ENCODE measurements around the gene RPS6KA5.
"Not testable (repeated sequence)": the region's sequence is repeated elsewhere in the genome, so short reads cannot be mapped to it uniquely, and the experiment has no call there.

The RPS6KA5 gene

DNA sequence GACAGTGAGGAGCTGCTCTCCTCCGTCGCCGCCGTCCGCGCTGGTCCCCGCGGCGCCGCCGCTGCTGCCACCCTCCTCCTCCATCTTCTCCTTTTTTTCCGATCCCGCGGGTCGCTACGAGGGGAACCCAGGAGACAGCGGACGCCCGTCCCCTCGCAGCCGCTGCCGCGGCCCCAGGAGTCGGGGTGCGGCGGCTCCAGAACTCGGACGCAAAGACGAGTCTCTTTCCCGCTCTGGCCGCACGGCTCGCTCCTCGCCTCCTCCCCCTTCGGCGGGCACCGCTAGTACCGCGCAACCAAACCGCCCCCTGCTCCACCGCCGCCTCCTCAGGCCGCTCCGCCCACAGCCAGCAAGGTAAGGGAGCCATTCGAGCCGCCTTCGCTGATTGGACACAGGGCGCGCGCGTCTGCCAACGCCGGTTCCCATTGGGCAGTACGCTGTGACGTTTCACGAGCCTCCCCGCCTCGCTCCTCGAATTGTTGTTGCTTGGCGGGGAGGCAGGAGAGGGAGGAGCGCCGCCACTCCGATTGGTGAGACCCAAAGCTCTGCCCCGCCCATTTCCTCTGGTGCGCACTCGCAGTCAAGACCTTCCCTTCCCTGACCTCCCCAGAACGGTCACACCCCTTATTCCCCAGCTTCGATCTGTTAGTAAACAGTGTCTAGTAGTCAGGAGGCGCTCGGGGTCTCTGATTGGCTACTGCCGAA, at the start of gene RPS6KA5:
Gene RPS6KA5 (minus strand): TSS at position 291 of the 705 bp plus-strand sequence. CDS start 207 bp downstream, at position 84.
- DNase-seq (ENCODE audit: low read depth) = peak; percentile 100

DNA sequence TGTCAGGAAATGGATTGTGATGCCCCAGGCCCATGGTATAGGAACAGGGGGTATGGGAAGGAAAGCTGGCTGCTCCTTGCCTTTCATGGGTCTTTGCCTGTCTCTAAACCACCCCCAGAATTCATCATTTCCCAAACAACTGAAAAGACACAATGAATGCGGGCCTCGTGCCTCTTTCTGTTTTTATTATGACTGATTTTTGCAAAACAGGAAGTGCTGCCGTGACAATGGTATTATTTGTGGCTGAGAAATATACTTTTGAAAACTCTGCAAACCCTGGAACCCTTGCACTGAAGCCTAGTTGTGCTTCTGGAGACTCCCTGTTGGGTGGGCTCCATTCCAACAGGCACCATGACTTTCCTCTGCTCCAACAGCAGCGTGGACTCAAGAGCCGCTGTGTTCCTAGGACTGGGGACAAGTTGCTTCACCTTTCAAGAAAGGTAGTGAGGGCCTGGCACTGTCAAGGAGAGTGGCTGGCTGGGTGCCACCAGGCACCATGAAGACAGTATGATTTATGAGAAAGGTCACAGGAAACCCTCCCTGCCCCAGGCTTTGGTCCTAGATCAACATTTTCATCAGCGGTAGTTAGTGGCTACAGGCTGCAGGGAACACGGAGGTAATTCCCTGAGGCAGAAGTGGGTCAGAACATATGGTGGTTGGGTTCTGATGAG, 48.6 kb upstream of the RPS6KA5 start:
- DNase-seq (ENCODE audit: low read depth) = no peak

DNA sequence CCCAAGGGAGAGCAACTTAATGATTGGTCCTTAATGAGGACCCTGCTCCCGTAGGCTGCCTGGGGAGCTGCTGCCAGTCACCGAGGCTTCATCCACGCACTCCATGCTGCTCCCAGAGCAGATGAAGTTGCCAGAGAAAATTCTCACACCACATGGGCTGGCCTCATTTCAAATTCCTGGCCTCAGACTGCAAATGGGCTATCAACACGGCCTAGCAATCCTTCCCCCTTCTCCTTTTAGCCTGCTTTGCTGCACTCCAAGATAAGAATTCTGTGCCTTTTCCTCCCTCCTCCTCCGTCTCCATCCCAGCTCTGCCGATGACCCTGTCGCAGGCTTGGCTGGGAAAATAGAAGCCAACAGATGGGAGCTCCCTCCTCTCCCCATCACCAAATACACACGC, 42.7 kb upstream of the RPS6KA5 start:
- no peak for DNase-seq (ENCODE audit: low read depth)

DNA sequence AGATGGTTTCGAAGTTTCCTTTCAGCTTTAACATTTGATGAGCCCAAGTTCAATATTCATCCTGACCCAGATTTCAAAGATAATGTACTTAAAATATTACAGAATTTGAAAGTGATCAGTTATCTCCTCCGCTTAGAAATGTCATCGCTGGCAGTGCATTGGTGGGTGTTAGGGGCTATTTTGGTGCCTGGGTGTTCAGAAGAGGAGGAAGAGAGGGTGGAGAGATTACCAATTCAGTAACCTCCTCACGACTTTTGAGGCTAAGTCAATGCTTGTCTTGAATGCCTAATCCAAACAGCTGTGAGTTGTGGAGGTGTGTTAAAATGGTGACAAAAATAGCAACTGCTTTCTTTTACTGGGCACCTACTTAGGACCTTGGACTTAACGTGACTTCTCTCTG, 39.7 kb upstream of the RPS6KA5 start:
- no peak for DNase-seq (ENCODE audit: low read depth)

DNA sequence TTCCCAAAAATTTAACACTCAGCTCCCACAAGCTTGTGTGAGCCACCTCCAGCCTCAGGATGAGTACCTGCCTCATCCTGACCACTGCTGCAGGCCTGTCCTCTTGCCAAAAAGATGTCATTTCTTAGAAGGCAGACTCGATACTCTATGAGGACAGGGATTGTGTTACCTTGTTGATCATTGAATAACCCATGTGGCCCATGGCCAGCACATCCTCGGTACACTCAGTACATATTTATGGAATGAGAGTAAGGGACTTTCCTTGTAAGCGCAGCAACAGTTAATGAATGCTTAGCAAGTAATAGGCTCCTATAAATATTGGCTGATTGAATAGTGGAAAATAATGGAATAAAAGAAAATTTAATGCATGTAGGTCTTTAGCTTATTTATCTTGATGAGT, 38.1 kb upstream of the RPS6KA5 start:
- DNase-seq (ENCODE audit: low read depth) = peak; percentile 57

DNA sequence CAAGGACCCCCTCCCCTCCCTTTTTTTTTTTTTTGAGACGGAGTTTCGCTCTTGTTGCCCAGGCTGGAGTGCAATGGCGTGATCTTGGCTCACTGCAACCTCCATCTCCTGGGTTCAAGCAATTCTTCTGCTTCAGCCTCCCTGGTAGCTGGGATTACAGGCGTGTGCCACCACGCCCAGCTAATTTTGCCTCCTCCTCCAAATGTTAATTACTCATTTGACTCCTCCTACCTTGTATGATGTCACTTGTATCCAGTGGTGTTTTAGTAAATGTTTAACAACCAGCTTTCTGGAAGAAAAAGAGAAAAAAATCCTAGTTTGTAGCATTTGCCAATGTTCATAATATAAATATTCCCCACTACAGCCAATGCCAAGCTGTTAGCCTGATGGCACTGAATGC, 37.2 kb upstream of the RPS6KA5 start:
- DNase-seq (ENCODE audit: low read depth) = not testable (repeated sequence)

DNA sequence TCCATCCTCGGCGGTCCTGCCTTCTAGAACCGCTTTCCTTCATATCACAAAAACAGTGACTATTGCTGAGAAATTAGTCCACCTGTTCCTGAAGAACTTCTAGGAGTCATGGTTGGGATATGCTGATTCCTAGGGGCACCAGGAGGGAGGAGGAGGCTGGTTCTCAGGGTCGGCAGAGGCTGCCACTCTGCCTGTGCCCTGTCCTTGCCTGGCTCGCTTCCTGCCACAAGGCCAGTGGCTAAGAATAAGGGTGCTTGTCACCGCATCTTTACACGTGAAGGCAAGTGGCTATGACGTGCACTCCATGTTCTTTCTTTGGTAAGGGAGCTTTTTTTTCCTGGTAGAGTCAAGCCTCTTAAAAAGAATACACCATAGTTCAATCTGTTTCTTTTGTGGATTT, 34.7 kb upstream of the RPS6KA5 start:
- no peak for DNase-seq (ENCODE audit: low read depth)

DNA sequence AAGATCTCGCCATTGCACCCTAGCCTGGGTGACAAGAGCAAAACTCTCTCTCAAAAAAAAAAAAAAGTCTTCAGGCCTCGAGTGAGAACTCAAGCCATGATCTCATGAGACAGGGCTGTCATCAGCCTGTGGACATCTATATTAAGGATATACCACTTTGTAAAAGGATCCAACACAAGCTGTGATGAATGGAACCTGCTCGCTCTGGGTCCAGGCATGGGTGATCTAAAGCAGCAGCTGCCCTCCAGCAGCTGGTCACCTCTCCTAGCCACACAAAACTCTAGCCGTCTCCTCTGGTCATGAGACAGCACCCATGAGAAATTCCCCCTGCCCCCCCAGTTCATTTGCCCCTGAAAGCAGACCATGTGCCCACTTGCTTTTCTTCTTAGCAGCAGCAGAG, 34.3 kb upstream of the RPS6KA5 start:
- DNase-seq (ENCODE audit: low read depth) = no peak

DNA sequence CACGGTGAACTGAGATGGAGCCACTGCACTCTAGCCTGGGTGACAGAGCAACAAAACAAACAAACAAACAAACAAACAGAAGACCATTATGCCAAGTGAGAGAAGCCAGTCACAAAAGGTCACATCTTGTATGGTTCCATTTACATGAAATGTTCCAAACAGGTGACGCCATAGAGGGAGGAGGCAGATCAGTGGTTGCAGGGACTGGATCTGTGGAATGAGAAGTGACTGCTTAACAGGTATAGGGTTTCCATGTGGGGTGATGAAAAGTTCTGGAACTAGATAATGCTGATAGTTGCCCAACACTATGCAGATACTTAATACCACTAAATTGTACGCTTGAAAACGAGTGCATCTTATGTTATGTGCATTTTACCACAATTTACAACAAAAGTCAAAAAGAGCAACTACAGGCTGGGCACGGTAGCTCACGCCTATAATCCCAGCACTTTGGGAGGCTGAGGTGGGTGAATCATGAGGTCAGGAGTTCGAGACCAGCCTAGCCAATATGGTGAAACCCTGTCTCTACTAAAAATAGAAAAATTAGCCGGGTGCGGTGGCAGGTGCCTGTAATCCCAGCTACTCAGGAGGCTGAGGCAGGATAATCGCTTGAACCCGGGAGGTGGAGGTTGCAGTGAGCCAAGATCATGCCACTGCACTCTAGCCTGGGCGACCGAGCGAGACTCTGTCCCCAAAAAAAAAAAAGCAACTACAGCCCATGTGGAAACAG, 33.5 kb upstream of the RPS6KA5 start:
- not testable (repeated sequence) for DNase-seq (ENCODE audit: low read depth)

DNA sequence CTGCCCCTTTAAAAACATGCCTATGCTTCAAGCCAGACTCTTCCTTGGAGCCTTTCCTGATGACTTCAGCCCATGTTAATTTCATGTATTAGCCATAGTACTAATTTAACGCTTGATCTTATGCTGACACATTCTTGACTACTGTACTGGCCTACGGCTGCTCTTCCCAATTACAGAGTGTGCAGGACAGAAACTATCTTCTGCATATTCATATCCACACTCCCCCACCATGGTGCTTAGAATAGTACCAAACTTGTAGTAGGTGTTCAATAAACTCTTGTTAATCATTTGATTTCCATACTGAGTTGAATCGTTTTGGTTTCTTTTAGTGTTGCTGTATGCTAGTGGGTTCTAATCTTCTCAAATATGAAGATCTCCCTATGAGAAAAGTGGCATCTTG, 31.6 kb upstream of the RPS6KA5 start:
- no peak for DNase-seq (ENCODE audit: low read depth)

DNA sequence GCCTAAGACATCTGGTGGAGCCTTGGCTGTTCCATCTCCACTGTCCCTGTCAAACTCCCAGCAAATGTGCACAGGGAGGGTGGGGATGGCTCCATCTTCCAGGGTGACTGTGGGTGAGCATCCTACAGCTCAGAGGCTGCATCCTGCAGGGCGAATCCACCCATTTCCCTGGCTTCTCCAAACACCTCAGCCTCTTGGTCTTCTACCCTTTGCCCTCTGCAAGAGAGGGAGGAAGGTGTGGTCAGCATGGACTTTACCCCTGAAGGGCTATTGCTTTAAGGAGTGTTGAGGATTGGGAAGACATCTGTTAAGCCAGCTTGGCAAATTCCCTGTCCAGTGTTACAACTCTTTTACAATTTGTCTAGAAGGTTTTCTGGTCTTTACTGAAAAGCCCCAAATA, 30.3 kb upstream of the RPS6KA5 start:
- DNase-seq (ENCODE audit: low read depth) = no peak

DNA sequence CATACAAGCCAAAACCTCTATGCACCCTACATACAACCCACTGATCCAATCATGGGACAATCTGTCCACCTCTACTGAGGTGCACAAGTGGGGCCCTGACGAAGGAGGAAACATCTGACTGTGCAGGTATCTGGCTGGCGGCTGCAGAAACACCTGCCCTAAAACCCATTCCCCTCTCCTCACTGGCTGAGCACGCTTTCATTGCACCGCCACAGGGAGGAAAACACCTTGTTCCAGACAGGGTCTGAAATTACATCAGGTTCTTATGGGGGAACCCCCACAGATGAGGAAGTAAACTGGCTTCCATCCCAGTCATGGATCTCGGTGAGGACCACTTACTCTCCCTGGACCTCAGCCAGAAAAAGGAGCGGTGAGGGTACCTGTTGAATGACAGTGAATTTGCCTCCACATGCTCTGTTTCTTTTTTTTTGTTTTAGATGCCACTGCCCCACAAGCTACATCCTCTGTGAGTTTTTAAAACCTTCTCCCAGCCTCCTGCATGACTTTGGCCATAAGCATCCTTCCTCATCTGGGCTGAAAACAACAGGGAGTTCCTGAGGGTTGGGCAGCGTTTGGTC, 29.6 kb upstream of the RPS6KA5 start:
- no peak for DNase-seq (ENCODE audit: low read depth)

DNA sequence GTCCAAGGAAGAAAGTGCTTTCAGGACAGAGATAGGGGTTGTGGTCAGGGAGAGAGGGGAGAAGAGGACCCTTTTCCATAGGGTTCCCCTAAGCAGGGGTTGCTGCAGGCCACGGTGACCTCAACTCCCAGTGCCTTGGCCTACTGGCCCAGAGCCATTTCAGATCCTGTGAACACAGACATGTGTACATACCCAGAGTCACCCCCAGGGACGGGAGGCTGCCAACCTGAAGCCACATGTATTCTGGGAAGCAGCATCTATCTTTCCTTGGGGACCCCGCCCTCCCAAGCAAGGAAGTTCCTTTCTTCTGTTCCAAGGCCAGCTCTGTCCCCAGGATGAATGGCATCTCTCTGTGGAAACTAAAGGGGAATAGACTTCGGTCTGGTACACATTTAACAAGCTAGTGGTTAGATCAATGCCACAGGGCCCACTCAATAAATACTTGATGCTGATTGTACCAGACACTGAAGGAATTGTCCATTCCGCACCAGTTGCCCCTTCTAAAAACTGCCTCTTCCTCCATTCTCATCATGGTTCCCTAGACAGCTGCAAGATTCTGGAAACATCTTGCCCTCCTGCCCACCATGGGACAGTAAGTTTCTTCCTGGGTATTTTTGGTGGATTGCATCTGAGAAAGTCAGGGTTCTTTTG, 28.3 kb upstream of the RPS6KA5 start:
- DNase-seq (ENCODE audit: low read depth) = no peak

DNA sequence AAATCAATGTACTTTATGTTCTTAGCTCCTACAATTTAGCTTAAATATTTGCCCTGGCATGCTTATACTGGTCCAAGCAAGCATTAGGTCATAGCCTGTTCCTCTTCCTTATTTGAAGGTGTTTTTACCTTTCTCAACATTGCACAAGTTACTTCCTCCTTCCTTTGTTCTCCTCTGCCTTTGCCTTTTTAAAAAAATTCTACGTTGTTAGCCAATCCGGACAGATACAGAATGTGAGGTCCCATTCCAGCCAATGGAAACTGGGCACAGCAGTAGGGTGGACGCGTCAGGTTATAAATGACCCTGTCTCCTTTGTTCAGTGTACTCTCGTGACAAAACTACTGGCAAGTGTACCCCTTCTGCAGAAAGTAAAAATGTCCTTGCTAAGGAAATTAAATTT, 27.0 kb upstream of the RPS6KA5 start:
- DNase-seq (ENCODE audit: low read depth) = not testable (repeated sequence)

DNA sequence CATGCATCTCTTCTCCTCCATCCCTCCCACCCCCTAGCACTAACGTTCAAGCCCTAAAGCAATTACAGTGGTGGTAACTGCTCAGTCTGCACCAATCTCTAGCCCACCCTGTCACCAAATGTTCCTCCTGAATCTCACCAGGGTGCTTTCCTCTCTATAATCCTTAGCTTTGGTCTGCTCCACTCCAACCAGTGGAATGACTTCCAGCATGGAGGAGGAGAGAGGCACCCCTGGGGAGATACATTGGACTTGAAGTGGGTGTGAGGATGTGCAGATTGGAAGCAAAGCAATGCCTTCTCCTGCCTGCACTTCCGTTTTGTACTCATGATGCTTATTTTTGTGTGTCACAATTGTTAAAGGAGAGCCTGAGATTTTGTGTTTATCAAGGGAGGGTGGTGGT, 24.1 kb upstream of the RPS6KA5 start:
- DNase-seq (ENCODE audit: low read depth) = no peak

DNA sequence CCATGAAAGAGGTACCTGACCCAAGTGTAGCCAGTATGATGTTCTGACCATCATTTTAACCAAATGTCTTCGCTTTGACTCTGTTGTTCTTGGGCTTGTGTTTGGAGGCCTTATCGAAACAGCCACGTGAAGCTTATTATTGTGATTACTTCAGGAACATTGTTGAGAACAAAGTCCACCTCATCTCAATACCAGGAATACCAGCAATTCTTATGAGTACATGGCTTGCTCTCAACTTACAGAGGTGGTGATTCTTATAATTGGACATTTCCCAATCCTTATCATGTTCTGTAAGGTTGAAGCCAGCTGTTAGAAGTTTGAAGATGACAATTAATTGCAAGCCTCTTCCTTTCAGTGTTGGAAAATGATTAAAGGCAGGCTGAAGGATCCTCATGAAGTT, 21.8 kb upstream of the RPS6KA5 start:
- DNase-seq (ENCODE audit: low read depth) = no peak

DNA sequence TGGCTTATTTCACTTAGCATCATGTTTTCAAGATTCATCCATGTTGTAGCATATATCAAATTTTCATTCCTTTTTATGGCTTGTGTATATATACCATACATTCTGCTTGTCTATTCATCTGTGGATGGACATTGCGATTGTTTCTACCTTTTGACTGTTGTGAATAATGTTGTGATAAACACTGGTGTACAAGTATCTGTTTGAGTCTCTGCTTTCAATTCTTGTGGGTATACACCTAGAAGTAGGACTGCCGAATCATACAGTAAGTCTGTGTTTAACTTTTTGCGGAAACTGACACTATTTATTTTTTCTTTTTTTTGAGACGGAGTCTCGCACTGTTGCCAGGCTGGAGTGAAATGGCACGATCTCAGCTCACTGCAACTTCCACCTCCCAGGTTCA, 19.6 kb upstream of the RPS6KA5 start:
- no peak for DNase-seq (ENCODE audit: low read depth)

DNA sequence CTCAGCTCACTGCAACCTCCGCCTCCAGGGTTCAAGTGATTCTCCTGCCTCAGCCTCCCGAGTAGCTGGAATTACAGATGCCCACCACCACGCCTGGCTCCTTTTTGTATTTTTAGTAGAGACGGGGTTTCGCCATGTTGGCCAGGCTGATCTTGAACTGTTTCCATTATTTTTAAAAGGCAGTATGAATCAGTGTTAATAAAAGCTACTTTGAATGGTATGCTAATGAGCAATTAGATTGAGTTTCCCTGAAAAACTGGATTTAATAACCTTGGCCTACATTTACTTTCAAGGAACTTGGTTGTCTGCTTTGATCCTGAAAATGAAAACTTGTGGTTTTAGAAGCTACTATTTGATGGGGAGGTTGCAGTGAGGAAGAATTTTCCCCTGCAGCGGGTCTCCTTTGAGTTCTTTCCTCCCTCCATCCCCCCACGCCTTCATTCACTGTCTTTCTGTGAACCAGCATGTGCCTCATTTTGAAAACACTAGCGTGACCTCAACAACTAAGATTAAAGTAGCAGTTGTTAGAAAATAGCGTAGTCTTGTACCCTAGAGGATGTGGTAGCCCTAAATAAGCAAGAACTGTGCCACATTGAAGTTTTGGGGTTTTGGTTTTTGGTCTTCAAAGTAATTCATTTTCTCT, 17.8 kb upstream of the RPS6KA5 start:
- DNase-seq (ENCODE audit: low read depth) = no peak

DNA sequence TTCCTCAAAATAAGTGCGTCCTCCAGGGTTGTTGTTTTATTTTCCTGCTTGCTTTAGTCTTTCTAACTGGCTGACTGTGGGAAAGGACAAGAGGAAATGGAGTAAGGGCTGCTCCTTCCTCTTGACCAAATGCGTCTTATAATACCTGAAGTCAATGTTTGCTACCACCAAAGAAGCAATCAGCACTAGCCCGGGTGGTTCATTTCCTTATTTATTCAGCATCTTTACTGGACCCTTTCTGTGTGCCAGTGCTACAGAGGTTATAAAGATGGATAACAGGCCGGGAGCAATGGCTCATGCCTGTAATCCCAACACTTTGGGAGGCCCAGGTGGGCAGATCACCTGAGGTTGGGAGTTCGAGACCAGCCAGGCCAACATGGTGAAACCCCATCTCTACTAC, 15.1 kb upstream of the RPS6KA5 start:
- no peak for DNase-seq (ENCODE audit: low read depth)

DNA sequence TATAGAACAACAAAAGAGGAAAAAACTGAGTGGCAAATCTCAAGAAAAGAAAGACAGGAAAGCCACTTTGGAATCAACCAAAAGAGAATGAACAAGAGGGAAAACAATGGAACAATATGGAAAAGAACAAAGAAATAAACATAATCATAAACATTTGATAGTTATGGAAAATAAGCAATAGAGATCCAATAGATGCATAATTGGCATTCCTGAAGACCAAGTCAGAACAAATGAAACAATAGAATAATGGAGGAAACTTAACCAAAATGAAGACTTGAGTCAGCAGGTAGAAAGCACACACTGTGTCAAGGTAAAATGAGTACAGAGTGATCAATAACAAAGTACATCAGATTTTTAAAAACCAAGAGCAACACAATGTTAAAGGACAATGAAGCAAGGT, 10.1 kb upstream of the RPS6KA5 start:
- DNase-seq (ENCODE audit: low read depth) = no peak

DNA sequence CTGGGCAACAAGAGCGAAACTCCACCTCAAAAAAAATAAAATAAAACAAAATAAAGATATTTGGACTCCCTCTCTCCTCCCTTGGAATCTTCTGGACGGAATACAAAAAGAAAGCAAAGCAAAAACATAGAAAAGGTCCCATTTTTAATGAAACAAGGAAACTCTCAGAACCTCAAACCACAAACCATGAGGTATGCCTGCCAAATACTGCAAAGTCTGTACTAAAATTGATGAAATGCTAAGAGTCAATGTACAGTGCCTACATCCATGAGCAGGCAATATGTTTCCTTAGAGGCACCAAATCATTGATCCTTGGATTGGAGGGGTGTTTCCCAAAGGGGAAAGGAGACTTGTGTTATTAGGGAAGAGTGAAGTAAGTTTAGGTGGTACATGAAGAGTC, 8.2 kb upstream of the RPS6KA5 start:
- no peak for DNase-seq (ENCODE audit: low read depth)

DNA sequence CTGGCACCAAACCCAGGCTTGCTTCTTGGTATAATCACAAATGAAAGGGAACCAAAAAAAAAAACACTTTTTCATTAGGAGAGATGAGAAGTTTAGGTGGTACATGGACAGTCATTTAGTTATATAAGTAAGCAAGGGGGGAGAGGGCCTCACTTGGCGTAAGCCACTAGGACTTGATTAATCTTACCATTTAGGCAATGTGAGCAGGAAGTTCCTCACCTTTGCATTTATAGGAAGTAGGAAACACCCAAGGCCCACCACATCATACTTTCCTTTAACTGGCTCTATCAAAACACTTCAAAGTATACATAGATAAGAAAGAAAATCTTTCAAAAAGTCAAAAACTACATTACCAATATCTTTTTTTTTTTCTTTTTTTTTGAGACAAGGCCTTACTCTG, 6.7 kb upstream of the RPS6KA5 start:
- no peak for DNase-seq (ENCODE audit: low read depth)

Data from ELR (cell line).